Astrocyte (in vitro differentiated cells and primary cell): Measurements from ENCODE around the gene PLXDC1. TPM values are rescaled to one million over a fixed set of nuclear protein-coding genes. Genes with fewer than 3 reads are reported as not detected.
A peak's percentile ranks its signal among the peaks of the same experiment; 100 is the strongest.

Experiments
- DNase-seq: peaks from one replicate; pipeline ENCODE4 v3.0.0-alpha.2; 2010; ENCODE audit warnings: low read depth
- FAIRE-seq: peaks from 2 replicates; lab custom pipeline; 2011; peaks lifted over from hg19 to GRCh38; lab: Jason Lieb, UNC
- H2AFZ ChIP-seq: 2 replicates; pipeline ENCODE4 v1.6.0; 2012; ENCODE audit warnings: low read depth, low read length, inconsistent platforms
- H3K27ac ChIP-seq: 2 replicates; pipeline ENCODE4 v1.5.1; 2011; ENCODE audit warnings: low read depth, low read length, inconsistent platforms
- H3K27me3 ChIP-seq: 2 replicates; pipeline ENCODE4 v1.6.0; 2011; ENCODE audit warnings: low read length, inconsistent platforms; ENCODE audit not compliant: insufficient read depth
- H3K36me3 ChIP-seq: 2 replicates; pipeline ENCODE4 v1.5.1; 2011; ENCODE audit warnings: low read length, inconsistent platforms; ENCODE audit not compliant: insufficient read depth
- H3K4me1 ChIP-seq: 2 replicates; pipeline ENCODE4 v1.5.1; 2011; ENCODE audit warnings: low read length, inconsistent platforms; ENCODE audit not compliant: insufficient read depth
- H3K4me2 ChIP-seq: 2 replicates; pipeline ENCODE4 v1.6.0; 2012; ENCODE audit warnings: low read length, inconsistent platforms
- H3K4me3 ChIP-seq: 2 replicates; pipeline ENCODE4 v1.5.1; 2011; ENCODE audit warnings: low read depth, mild to moderate bottlenecking, low read length, inconsistent platforms; ENCODE audit not compliant: insufficient read depth
- H3K79me2 ChIP-seq: 2 replicates; pipeline ENCODE4 v1.6.0; 2012; ENCODE audit warnings: mild to moderate bottlenecking, low read length, inconsistent platforms; ENCODE audit not compliant: insufficient read depth
- H3K9ac ChIP-seq: 2 replicates; pipeline ENCODE4 v1.6.0; 2012; ENCODE audit warnings: mild to moderate bottlenecking, low read length, inconsistent platforms
- H3K9me3 ChIP-seq: 2 replicates; pipeline ENCODE4 v1.5.1; 2012; ENCODE audit warnings: low read depth, mild to moderate bottlenecking, low read length, inconsistent platforms; ENCODE audit not compliant: insufficient read depth
- H4K20me1 ChIP-seq: 2 replicates; pipeline ENCODE4 v1.6.0; 2012; ENCODE audit warnings: low read length, inconsistent platforms; ENCODE audit not compliant: insufficient read depth
- H3K27ac Mint-ChIP-seq: one replicate; pipeline ENCODE4 v1.8.0; 2021; ENCODE audit warnings: mild to moderate bottlenecking, mixed read lengths; ENCODE audit not compliant: unreplicated experiment
- H3K27me3 Mint-ChIP-seq: one replicate; pipeline ENCODE4 v1.8.0; 2021; ENCODE audit warnings: low read depth, mixed read lengths; ENCODE audit not compliant: unreplicated experiment
- H3K36me3 Mint-ChIP-seq: one replicate; pipeline ENCODE4 v1.8.0; 2021; ENCODE audit warnings: low read depth, mixed read lengths; ENCODE audit not compliant: unreplicated experiment
- H3K4me1 Mint-ChIP-seq: one replicate; pipeline ENCODE4 v1.8.0; 2021; ENCODE audit warnings: low read depth, mixed read lengths; ENCODE audit not compliant: unreplicated experiment
- H3K4me3 Mint-ChIP-seq: one replicate; pipeline ENCODE4 v1.8.0; 2021; ENCODE audit warnings: mild to moderate bottlenecking, moderate library complexity, mixed read lengths; ENCODE audit not compliant: unreplicated experiment
- H3K9me3 Mint-ChIP-seq: one replicate; pipeline ENCODE4 v1.8.0; 2021; ENCODE audit warnings: mild to moderate bottlenecking, mixed read lengths; ENCODE audit not compliant: unreplicated experiment
- EZH2 ChIP-seq: IDR thresholded peaks from 2 replicates; pipeline ENCODE4 v1.6.1; 2012; ENCODE audit warnings: mild to moderate bottlenecking, low read length, inconsistent platforms; ENCODE audit not compliant: insufficient read depth
- total RNA-seq: library from RNA; stranded (reverse); gene quantifications from 2 replicates; pipeline ENCODE4 v1.2.1, GENCODE V29; 2021
- TF ChIP-seq, protein P1 (sequence below): IDR thresholded peaks from 2 replicates; pipeline ENCODE4 v1.5.1; 2011; ENCODE audit warnings: low read depth, mild to moderate bottlenecking, inconsistent platforms, low read length, moderate library complexity; ENCODE audit not compliant: insufficient read depth

The PLXDC1 gene
- total RNA-seq, 1 donor from 2014 or later = 8.9 TPM

GRCh38 chr17:39165178-39165840 is 13.9 kb upstream of the PLXDC1 start:
- no peak for FAIRE-seq
- H3K9ac ChIP-seq = no peak overlapping the region
- peak overlapping the region; percentile 79 for H2AFZ ChIP-seq
- Mint-ChIP-seq H3K4me3 (peak overlapping the region; percentile 80), H3K9me3 (no peaks in the 10 kb centered on the region), H3K36me3 (no peaks in the 10 kb centered on the region), H3K27me3 (peaks cover 32% of the 10 kb centered on the region), H3K4me1 (peaks cover 5% of the 10 kb centered on the region), H3K27ac (peak overlapping the region; percentile 14)
- no peaks in the 10 kb centered on the region for H3K36me3 ChIP-seq
- peak overlapping the region; percentile 86 for H3K4me2 ChIP-seq
- H3K27me3 ChIP-seq = peaks cover 41% of the 10 kb centered on the region
- no peak overlapping the region for H3K27ac ChIP-seq
- H3K79me2 ChIP-seq = no peaks in the 10 kb centered on the region
- no peak for DNase-seq
- no peaks in the 10 kb centered on the region for H4K20me1 ChIP-seq
- peaks cover 4% of the 10 kb centered on the region for H3K4me1 ChIP-seq
- H3K4me3 ChIP-seq = peak overlapping the region; percentile 53
- H3K9me3 ChIP-seq = no peaks in the 10 kb centered on the region
- TF ChIP-seq, protein P1, sequence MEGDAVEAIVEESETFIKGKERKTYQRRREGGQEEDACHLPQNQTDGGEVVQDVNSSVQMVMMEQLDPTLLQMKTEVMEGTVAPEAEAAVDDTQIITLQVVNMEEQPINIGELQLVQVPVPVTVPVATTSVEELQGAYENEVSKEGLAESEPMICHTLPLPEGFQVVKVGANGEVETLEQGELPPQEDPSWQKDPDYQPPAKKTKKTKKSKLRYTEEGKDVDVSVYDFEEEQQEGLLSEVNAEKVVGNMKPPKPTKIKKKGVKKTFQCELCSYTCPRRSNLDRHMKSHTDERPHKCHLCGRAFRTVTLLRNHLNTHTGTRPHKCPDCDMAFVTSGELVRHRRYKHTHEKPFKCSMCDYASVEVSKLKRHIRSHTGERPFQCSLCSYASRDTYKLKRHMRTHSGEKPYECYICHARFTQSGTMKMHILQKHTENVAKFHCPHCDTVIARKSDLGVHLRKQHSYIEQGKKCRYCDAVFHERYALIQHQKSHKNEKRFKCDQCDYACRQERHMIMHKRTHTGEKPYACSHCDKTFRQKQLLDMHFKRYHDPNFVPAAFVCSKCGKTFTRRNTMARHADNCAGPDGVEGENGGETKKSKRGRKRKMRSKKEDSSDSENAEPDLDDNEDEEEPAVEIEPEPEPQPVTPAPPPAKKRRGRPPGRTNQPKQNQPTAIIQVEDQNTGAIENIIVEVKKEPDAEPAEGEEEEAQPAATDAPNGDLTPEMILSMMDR = no peak
- TF ChIP-seq EZH2 = peak; percentile 83

DNA sequence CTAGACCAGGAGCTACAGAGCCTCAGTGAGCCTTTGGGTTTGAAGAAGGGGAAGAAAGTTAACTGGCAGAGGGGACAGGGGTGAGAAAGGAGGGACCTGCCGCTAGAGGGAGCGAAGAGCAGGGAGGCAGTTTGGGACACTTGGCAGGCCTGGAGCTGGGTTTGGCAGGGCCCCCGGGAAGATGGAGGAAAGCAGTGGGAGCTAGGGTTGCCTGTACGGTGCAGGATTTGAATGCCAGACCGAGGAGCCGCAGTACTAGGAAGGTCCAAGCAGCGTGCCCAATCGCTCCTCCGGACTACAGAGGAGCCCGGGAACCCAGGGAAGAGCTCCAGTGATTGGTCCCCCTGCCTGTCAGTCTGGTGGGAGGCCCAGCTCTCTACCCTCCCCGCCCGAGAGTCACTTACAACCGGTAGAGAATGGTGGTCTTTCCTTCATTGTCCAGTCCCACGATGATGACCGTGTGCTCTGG is 13.3 kb upstream of the PLXDC1 start:
- Histone ChIP-seq H3K9ac (no peak overlapping the region), H3K9me3 (no peaks in the 10 kb centered on the region), H3K4me1 (peaks cover 4% of the 10 kb centered on the region), H3K27ac (no peak overlapping the region), H4K20me1 (no peaks in the 10 kb centered on the region), H3K4me2 (peak overlapping the region; percentile 86), H3K4me3 (peak overlapping the region; percentile 53), H3K79me2 (no peaks in the 10 kb centered on the region), H3K27me3 (peaks cover 41% of the 10 kb centered on the region), H3K36me3 (no peaks in the 10 kb centered on the region), H2AFZ (peak overlapping the region; percentile 79)
- FAIRE-seq (no peak), DNase-seq (peak; percentile 94)
- Mint-ChIP-seq H3K4me1 (peaks cover 5% of the 10 kb centered on the region), H3K27ac (peak overlapping the region; percentile 14), H3K27me3 (peaks cover 33% of the 10 kb centered on the region), H3K4me3 (peak overlapping the region; percentile 80), H3K36me3 (no peaks in the 10 kb centered on the region), H3K9me3 (no peaks in the 10 kb centered on the region)
- no peak for TF ChIP-seq EZH2
- TF ChIP-seq, protein P1 = peak; percentile 74

DNA sequence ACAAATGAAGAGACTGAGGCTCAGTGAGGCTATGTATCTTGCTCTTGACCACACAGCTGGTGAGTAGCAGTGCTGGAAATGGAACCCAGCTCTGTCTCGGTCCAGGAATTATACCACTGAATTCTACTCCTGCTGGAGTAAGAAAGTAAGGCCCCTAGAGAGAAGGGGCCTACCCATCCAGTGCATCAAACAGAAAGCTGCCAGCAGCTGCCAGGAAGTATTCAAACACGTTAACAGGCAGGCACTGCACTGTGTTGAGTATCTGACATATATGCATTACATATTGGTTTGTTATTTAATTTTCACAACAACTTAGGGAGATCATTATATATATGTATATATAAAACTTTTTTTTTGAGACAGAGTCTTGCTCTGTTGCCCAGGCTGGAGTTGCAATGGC is 10.5 kb upstream of the PLXDC1 start:
- Mint-ChIP-seq H3K9me3 (no peaks in the 10 kb centered on the region), H3K36me3 (no peaks in the 10 kb centered on the region), H3K4me3 (no peak overlapping the region), H3K27me3 (peaks cover 36% of the 10 kb centered on the region), H3K4me1 (no peaks in the 10 kb centered on the region), H3K27ac (no peak overlapping the region)
- no peak overlapping the region for H2AFZ ChIP-seq
- H3K9ac ChIP-seq = no peak overlapping the region
- no peaks in the 10 kb centered on the region for H3K79me2 ChIP-seq
- no peaks in the 10 kb centered on the region for H3K36me3 ChIP-seq
- H3K27ac ChIP-seq = no peak overlapping the region
- no peak overlapping the region for H3K4me2 ChIP-seq
- peaks cover 4% of the 10 kb centered on the region for H3K4me1 ChIP-seq
- no peak for FAIRE-seq
- no peaks in the 10 kb centered on the region for H3K9me3 ChIP-seq
- no peak for DNase-seq
- no peak for TF ChIP-seq EZH2
- TF ChIP-seq, protein P1 = no peak
- no peak overlapping the region for H3K4me3 ChIP-seq
- peaks cover 31% of the 10 kb centered on the region for H3K27me3 ChIP-seq
- H4K20me1 ChIP-seq = no peaks in the 10 kb centered on the region
